ENCODE measurements around the gene TRIM67. TPM values are rescaled to one million over a fixed set of nuclear protein-coding genes. Genes with fewer than 3 reads are reported as not detected.

Gene TRIM67
- total and polyA plus RNA-seq, 9 of the 15 experiments (the other 6 are each of a cell fraction or from before 2014, with no cell fraction given), result 0.04 to 0.60 (median 0.31) TPM

- no peak overlapping the region for H3K9ac ChIP-seq (ENCODE audit: insufficient read depth in 1 of 2, low read depth in 2 of 2, low read length in 2 of 2)
- in situ Hi-C loops (cut with MboI) (no loop called here), intact Hi-C loops (cut with micrococcal nuclease) (no loop called here)
- no peak overlapping the region for H2AFZ ChIP-seq (ENCODE audit: low read depth, low read length)
- no peaks in the 10 kb centered on the region for H3K4me1 ChIP-seq (replicated peaks in 1 of 2; ENCODE audit: control insufficient read depth in 2 of 2, insufficient read depth in 2 of 2, low read length in 2 of 2)
- no peak overlapping the region for H3K4me2 ChIP-seq (ENCODE audit: insufficient read depth, low read length)
- H3K27ac ChIP-seq (ENCODE audit: extremely low read depth, low read depth, low read length), result no peak overlapping the region
- 0 out of 2 replicates have a peak, but pooled peaks cover 3% of the 10 kb centered on the region for H3K9me3 ChIP-seq (replicated peaks; ENCODE audit: control insufficient read depth, insufficient read depth, low read depth, low read length)
- no peaks in the 10 kb centered on the region for H4K20me1 ChIP-seq (replicated peaks; ENCODE audit: control insufficient read depth, insufficient read depth, low read length)
- no peaks in the 10 kb centered on the region for H3K9me1 ChIP-seq (ENCODE audit: control insufficient read depth, insufficient read depth, low read length)
- no peaks in the 10 kb centered on the region for H3K36me3 ChIP-seq (ENCODE audit: control insufficient read depth, insufficient read depth, low read length)
- H3K4me3 ChIP-seq, result no peak overlapping the region
- no peak for DNase-seq (ENCODE audit: extremely low read depth in 1 of 4, low spot score in 3 of 4)
- peaks cover 25 to 26% of the 10 kb centered on the region in 2 experiments; a peak in 4 of 5 replicates for H3K27me3 ChIP-seq (ENCODE audit: control insufficient read depth in 2 of 2, insufficient read depth in 2 of 2, low read length in 2 of 2)
- no peak for ATAC-seq
- H3K79me2 ChIP-seq (ENCODE audit: control insufficient read depth, insufficient read depth, low read length), result no peaks in the 10 kb centered on the region
- no TSS peak for BruUV-seq (replicated peaks)
- ChIA-PET CTCF (ENCODE audit: low intra/inter-chr PET ratio) (no interaction called here), POLR2A (interaction anchor here (0.6 to 1.4 kb wide), 4 partner anchors 10 to 30 kb away, joined by 3 to 4 read pairs (median 3); no protein-coding TSS in a partner anchor)
- no peak for FAIRE-seq
- 9% methylated on average over 5 of the region's 5 CpGs for WGBS (ENCODE audit: insufficient coverage, low coverage, missing lambda C conversion rate)
- TF ChIP-seq ETV6 (IDR thresholded peaks at IDR 0.05; ENCODE audit: borderline replicate concordance in 1 of 2, low read depth in 2 of 2, low read length in 1 of 2) (no peak), ETV6 (CRISPR knock-in tag; IDR thresholded peaks at IDR 0.05; ENCODE audit: borderline replicate concordance) (no peak), ZBTB40 (IDR thresholded peaks at IDR 0.05) (no peak), ZBTB40 (CRISPR knock-in tag; IDR thresholded peaks at IDR 0.05) (no peak), GMEB1 (CRISPR knock-in tag; IDR thresholded peaks at IDR 0.05) (no peak), SREBF2 (CRISPR knock-in tag; IDR thresholded peaks at IDR 0.05) (no peak), CBX3 (IDR thresholded peaks at IDR 0.05; ENCODE audit: borderline replicate concordance in 1 of 2, low read length in 2 of 2) (no peak), TAF7 (tag; IDR thresholded peaks at IDR 0.05) (no peak), RBM14 (IDR thresholded peaks at IDR 0.05; ENCODE audit: borderline replicate concordance, insufficient read depth, low read depth, low read length) (no peak), ZNF143 (CRISPR knock-in tag; IDR thresholded peaks at IDR 0.05) (no peak), SMC3 (conservative IDR thresholded peaks at IDR 0.05; ENCODE audit: insufficient read depth, low read depth, low read length) (no peak)
Measured at GRCh38 chr1:231177226-231177625, 15.4 kb downstream of the TRIM67 start.

All from K562 (cell line).